ENCODE data around the gene DENND2C.

- TF ChIP-seq JUND (IDR thresholded peaks at IDR 0.05) (no peak), CTCF (IDR thresholded peaks at IDR 0.05; ENCODE audit: low read depth, low read length, missing input control) (no peak), REST (IDR thresholded peaks at IDR 0.05) (no peak), MAX (IDR thresholded peaks at IDR 0.05) (no peak), ATF3 (IDR thresholded peaks at IDR 0.05) (no peak), YY1 (IDR thresholded peaks at IDR 0.05) (no peak), FOXA1 (IDR thresholded peaks at IDR 0.05) (no peak), GABPA (IDR thresholded peaks at IDR 0.05 in 1 of 2, conservative IDR thresholded peaks at IDR 0.05 in 1 of 2) (no peak), TAF1 (conservative IDR thresholded peaks at IDR 0.05) (no peak), RAD21 (IDR thresholded peaks at IDR 0.05) (no peak), RXRA (IDR thresholded peaks at IDR 0.05) (no peak), SP1 (IDR thresholded peaks at IDR 0.05) (no peak)
Measured at GRCh38 chr1:114694540-114695310, 24.9 kb upstream of the DENND2C start.

Data from liver (tissue), 3 donors.